ENCODE results near the gene PGGT1B. TPM values are rescaled to one million over a fixed set of nuclear protein-coding genes. Genes with fewer than 3 reads are reported as not detected.

PGGT1B gene
- total RNA-seq, 1 experiment from 2014 or later: 14.4 TPM

DNA sequence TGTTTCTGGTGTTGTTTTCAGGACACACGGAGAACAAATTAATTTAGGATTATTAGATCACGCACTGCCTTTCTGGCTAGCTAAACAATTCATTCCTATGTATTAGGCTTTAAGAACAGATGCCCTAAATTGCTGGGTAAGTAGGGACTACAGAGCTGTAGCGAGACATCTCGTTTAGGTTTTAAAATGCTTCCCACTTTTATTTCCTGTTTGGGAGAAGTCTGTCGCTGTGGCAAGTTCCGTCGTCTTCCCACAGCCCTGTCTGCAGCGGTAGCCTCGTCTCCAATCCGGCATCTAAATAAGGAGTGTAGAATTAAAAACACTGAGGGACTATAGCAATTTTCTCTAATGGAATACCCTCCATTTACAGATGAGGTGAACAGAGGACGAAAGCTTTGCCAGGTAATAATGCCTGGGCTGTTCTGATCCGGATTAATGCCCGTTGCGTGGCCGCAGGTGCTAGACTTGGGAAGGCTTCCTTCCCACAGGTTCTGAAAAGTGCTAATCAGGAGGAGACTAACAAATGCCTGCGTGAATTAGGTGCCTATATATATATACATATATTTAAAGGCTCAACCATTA is 91.7 kb downstream of the PGGT1B start:
- H3K27ac ChIP-seq (ENCODE audit: low read length): no peak overlapping the region

DNA sequence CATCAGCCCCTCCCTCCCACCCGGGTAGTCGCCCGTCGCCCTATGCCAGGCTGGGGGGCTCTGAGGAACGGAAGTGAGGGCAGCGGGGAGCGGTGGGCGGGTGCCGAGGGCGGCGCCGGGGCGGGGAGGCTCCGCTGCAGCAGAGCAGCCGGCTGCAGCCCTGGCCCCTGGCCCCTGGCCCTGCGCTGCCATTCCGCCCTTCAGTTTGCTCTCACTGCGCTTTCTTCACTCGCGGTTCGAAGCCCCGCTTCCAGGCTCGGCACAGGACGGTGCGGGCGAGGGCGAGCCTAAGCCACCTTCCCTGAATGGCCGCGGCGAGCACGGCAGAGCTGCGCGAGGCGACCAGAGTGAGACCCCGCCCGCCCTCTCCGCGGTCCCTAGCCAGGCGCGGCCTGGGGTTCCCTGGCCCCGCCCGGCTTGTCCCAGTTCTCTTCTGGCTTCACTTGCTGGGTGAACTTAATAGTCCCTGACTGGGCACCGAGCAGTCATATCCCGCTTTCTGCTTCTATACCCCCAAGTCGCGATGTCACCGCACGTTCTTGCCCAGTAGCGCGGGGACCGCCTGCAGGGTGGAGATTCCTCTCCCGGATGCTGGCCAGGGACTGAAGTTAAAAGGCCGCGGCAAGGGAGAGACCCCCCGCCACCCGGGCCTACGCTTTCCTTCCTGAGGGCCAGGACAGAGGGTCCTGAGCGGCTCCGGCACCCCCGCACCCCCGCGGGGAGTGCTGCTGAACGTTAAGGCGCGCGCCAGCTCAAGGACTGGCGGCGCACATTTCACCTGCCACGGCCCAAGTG is 92.3 kb downstream of the PGGT1B start:
- CTCF ChIA-PET: no interaction called here
- no TSS peak for BruUV-seq (replicated peaks)
- Histone ChIP-seq H3K27me3 (ENCODE audit: low read length) (peaks cover 65% of the 10 kb centered on the region), H3K36me3 (ENCODE audit: low read depth, low read length) (no peaks in the 10 kb centered on the region), H4K20me1 (ENCODE audit: low read length) (no peaks in the 10 kb centered on the region), H3K9me2 (replicated peaks; ENCODE audit: low read length) (no peaks in the 10 kb centered on the region), H3K9ac (ENCODE audit: low read length) (no peak overlapping the region), H3F3A (ENCODE audit: low read length, unreplicated experiment) (no peaks in the 10 kb centered on the region), H3K4me3 (ENCODE audit: low read length) (peak overlapping the region; percentile 86), H3K79me2 (ENCODE audit: low read length) (no peaks in the 10 kb centered on the region), H3K9me3 (ENCODE audit: low read length) (no peaks in the 10 kb centered on the region), H2AFZ (ENCODE audit: low read length) (peak overlapping the region; percentile 97), H3K4me2 (ENCODE audit: low read length) (peak overlapping the region; percentile 100), H3K4me1 (ENCODE audit: insufficient read depth, low read length) (peaks cover 10% of the 10 kb centered on the region), H3K27ac (ENCODE audit: low read length) (no peak overlapping the region)
- intact Hi-C loops (cut with micrococcal nuclease): loop anchor here (5.0 kb wide), 1 partner anchor 77 kb away; no protein-coding TSS in a partner anchor
- POLR2A ChIA-PET (ENCODE audit: unreplicated experiment): interaction anchor here (0.6 kb wide), 1 partner anchor 373 kb away, joined by 3 read pairs; no protein-coding TSS in a partner anchor
- DNase-seq (peak; percentile 27), ATAC-seq (peak; percentile 63)
- TF ChIP-seq EZH2phosphoT487 (IDR thresholded peaks at IDR 0.05; ENCODE audit: borderline replicate concordance, low read length) (no peak; the same call in 1 of the 2 replicates), EZH2 (IDR thresholded peaks at IDR 0.05; ENCODE audit: low read length, unreplicated experiment) (peak; percentile 92)

More for the DNA sequence above, 91.7 kb downstream of the PGGT1B start:
- TF ChIP-seq EZH2phosphoT487 (IDR thresholded peaks at IDR 0.05; ENCODE audit: borderline replicate concordance, low read length): no peak
- TF ChIP-seq, protein P1, sequence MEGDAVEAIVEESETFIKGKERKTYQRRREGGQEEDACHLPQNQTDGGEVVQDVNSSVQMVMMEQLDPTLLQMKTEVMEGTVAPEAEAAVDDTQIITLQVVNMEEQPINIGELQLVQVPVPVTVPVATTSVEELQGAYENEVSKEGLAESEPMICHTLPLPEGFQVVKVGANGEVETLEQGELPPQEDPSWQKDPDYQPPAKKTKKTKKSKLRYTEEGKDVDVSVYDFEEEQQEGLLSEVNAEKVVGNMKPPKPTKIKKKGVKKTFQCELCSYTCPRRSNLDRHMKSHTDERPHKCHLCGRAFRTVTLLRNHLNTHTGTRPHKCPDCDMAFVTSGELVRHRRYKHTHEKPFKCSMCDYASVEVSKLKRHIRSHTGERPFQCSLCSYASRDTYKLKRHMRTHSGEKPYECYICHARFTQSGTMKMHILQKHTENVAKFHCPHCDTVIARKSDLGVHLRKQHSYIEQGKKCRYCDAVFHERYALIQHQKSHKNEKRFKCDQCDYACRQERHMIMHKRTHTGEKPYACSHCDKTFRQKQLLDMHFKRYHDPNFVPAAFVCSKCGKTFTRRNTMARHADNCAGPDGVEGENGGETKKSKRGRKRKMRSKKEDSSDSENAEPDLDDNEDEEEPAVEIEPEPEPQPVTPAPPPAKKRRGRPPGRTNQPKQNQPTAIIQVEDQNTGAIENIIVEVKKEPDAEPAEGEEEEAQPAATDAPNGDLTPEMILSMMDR (conservative IDR thresholded peaks at IDR 0.05; ENCODE audit: low read depth, low read length): no peak
- TF ChIP-seq EZH2 (IDR thresholded peaks at IDR 0.05; ENCODE audit: low read length, unreplicated experiment): no peak
- Histone ChIP-seq H3K27me3 (ENCODE audit: low read length) (peaks cover 66% of the 10 kb centered on the region), H3K4me2 (ENCODE audit: low read length) (peak overlapping the region; percentile 100), H3K4me1 (ENCODE audit: insufficient read depth, low read length) (peaks cover 10% of the 10 kb centered on the region), H3F3A (ENCODE audit: low read length, unreplicated experiment) (no peaks in the 10 kb centered on the region), H2AFZ (ENCODE audit: low read length) (peak overlapping the region; percentile 97), H3K79me2 (ENCODE audit: low read length) (no peaks in the 10 kb centered on the region), H3K9me2 (replicated peaks; ENCODE audit: low read length) (no peaks in the 10 kb centered on the region), H3K9me3 (ENCODE audit: low read length) (no peaks in the 10 kb centered on the region), H3K36me3 (ENCODE audit: low read depth, low read length) (no peaks in the 10 kb centered on the region), H3K9ac (ENCODE audit: low read length) (no peak overlapping the region), H3K4me3 (ENCODE audit: low read length) (peak overlapping the region; percentile 86), H4K20me1 (ENCODE audit: low read length) (no peaks in the 10 kb centered on the region)
- ChIA-PET POLR2A (ENCODE audit: unreplicated experiment) (interaction anchor here (0.6 kb wide), 1 partner anchor 27 kb away, joined by 6 read pairs; no protein-coding TSS in a partner anchor), CTCF (no interaction called here)
- DNase-seq: peak; percentile 18
- no TSS peak for BruUV-seq (replicated peaks)
- intact Hi-C loops (cut with micrococcal nuclease): loop anchor here (5.0 kb wide), 1 partner anchor 76 kb away; no protein-coding TSS in a partner anchor
- ATAC-seq: no peak

DNA sequence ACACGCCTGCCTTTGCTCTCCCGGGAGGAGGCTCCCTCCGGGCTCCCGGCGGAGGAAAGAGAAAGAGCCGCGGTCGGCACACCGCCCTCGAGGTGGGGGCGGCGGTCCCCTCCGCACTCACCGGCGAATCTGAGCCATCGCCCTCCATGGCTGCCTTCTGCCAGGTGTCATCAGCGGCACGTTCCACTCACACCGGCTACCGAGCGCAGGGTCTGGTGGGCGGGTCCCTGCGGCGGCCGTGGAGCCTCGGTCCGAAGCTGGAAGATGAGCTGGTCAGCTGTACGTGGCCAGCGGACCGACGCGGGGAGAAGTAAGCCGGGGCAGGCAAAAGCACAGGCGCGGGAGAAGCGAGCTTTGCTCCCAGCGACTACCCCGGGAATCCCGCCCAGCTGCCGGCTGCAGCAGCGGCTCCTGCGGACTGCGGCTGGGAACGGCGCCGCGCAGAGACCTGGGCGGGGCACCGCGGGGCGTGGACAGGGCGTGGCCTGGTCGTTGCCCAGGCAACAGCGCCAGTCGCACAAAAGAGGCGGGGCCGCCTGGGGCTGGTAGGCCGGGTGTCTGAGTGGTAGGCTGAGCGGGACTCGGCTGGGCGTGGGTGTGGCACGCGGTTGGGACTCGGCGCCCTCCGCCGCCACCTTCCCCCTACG is 93.1 kb downstream of the PGGT1B start, which contains the start of gene TRIM36:
TRIM36 (minus strand) TSS at position 422 of the 647 bp plus-strand sequence; CDS start at position 148, 274 bp downstream.
- Histone ChIP-seq H2AFZ (ENCODE audit: low read length) (peak within 1 kb of the TSS; percentile 97), H3K4me2 (ENCODE audit: low read length) (peak within 1 kb of the TSS; percentile 100), H3K79me2 (ENCODE audit: low read length) (no peaks in the 10 kb centered on the region), H3K9me2 (replicated peaks; ENCODE audit: low read length) (no peaks in the 10 kb centered on the region), H3K27ac (ENCODE audit: low read length) (no peak within 1 kb of the TSS), H3K27me3 (ENCODE audit: low read length) (peaks cover 60% of the 10 kb centered on the region), H3K36me3 (ENCODE audit: low read depth, low read length) (no peaks in the 10 kb centered on the region), H3F3A (ENCODE audit: low read length, unreplicated experiment) (no peaks in the 10 kb centered on the region), H3K4me3 (ENCODE audit: low read length) (peak within 1 kb of the TSS; percentile 86), H3K4me1 (ENCODE audit: insufficient read depth, low read length) (peaks cover 10% of the 10 kb centered on the region), H3K9me3 (ENCODE audit: low read length) (no peaks in the 10 kb centered on the region), H3K9ac (ENCODE audit: low read length) (peak within 1 kb of the TSS; percentile 11; the same call in 1 of the 2 replicates), H4K20me1 (ENCODE audit: low read length) (no peaks in the 10 kb centered on the region)
- TF ChIP-seq, protein P1 (conservative IDR thresholded peaks at IDR 0.05; ENCODE audit: low read depth, low read length): 0 out of 2 replicates have a peak, but pooled peaks have one; percentile 13
- TF ChIP-seq EZH2phosphoT487 (IDR thresholded peaks at IDR 0.05; ENCODE audit: borderline replicate concordance, low read length): no peak
- TF ChIP-seq EZH2 (IDR thresholded peaks at IDR 0.05; ENCODE audit: low read length, unreplicated experiment): peak; percentile 14
- ATAC-seq (peak; percentile 95), DNase-seq (peak; percentile 95)
- intact Hi-C loops (cut with micrococcal nuclease): loop anchor here (5.0 kb wide), 1 partner anchor 78 kb away; no protein-coding TSS in a partner anchor
- BruUV-seq (replicated peaks): no TSS peak
- ChIA-PET CTCF (no interaction called here), POLR2A (ENCODE audit: unreplicated experiment) (interaction anchor here (0.6 kb wide), 1 partner anchor 374 kb away, joined by 3 read pairs; no protein-coding TSS in a partner anchor)

Measured in PC-3 (cell line).